Peyer's patch (tissue), 4 donors: ENCODE results near the gene PDCD4. TPM values are rescaled to one million over a fixed set of nuclear protein-coding genes. Genes with fewer than 3 reads are reported as not detected.

ENCODE experiments used
- DNase-seq, 3 donors: peaks; one replicate each; pipeline ENCODE4 v3.0.0-alpha.2; 2017 to 2019
- H3K27ac ChIP-seq, 4 donors: fragments of 200-600 bp; sonication (generic); one replicate each; pipeline ENCODE4 v1.5.1; 2016 to 2019
- H3K27me3 ChIP-seq, 2 donors: fragments of 200-600 bp; sonication (generic); one replicate each; pipeline ENCODE4 v1.5.1; 2019
- H3K36me3 ChIP-seq, 3 donors: fragments of 200-600 bp; sonication (generic); one replicate each; pipeline ENCODE4 v1.5.1; 2016 to 2019
- H3K4me1 ChIP-seq, 4 donors: fragments of 200-600 bp; sonication (generic); one replicate each; pipeline ENCODE4 v1.5.1; 2016 to 2019
- H3K4me3 ChIP-seq, 4 donors: fragments of 200-600 bp; sonication (generic); 1 replicate in 3 of 4; 2 replicates in 1 of 4; pipeline ENCODE4 v1.5.1; 2016 to 2019; ENCODE audit warnings: mild to moderate bottlenecking in 1 of 4
- H3K9me3 ChIP-seq, 4 donors: fragments of 200-600 bp; sonication (generic); one replicate each; pipeline ENCODE4 v1.5.1; 2016 to 2019; ENCODE audit warnings: mild to moderate bottlenecking in 1 of 4
- CTCF ChIP-seq, 6 experiments: fragments of 450-650 bp in 4 of 6; fragments of 200-600 bp in 2 of 6; sonication (generic) in 1 of 6; IDR thresholded peaks; one replicate each; pipeline ENCODE4 v1.5.1; 2017 to 2019; ENCODE audit warnings: antibody characterized with exemption in 6 of 6, mild to moderate bottlenecking in 3 of 6, moderate library complexity in 1 of 6
- POLR2A ChIP-seq, 2 donors: fragments of 450-650 bp; IDR thresholded peaks; one replicate each; pipeline ENCODE4 v1.5.1; 2017; ENCODE audit warnings: antibody characterized with exemption in 2 of 2, mild to moderate bottlenecking in 2 of 2, moderate library complexity in 2 of 2
- total RNA-seq, 4 donors: library from RNA; depleted of rRNA; stranded (reverse); fragments of >200 nt; gene quantifications; one replicate each; pipeline ENCODE4 v1.1.0, GENCODE V29; 2016

Gene PDCD4
- total RNA-seq, 4 donors from 2014 or later, result 301 to 538 (median 330) TPM

- Histone ChIP-seq H3K27ac (no peak overlapping the region), H3K27me3 (no peaks in the 10 kb centered on the region), H3K4me1 (peaks cover 0 to 12% (median 0%) of the 10 kb centered on the region in 4 donors), H3K36me3 (peaks cover 0 to 47% (median 0%) of the 10 kb centered on the region in 3 donors), H3K9me3 (no peaks in the 10 kb centered on the region), H3K4me3 (no peak overlapping the region)
- no peak for DNase-seq
- TF ChIP-seq CTCF (IDR thresholded peaks at IDR 0.05) (no peak), POLR2A (IDR thresholded peaks at IDR 0.05) (no peak)
Measured at GRCh38 chr10:110900983-110901382, 29.3 kb downstream of the PDCD4 start.

- Histone ChIP-seq H3K4me1 (peaks cover 0 to 1% (median 0%) of the 10 kb centered on the region in 4 donors), H3K27ac (no peak overlapping the region), H3K4me3 (no peak overlapping the region), H3K27me3 (no peaks in the 10 kb centered on the region), H3K9me3 (no peaks in the 10 kb centered on the region), H3K36me3 (peaks cover 0 to 35% (median 0%) of the 10 kb centered on the region in 3 donors)
- DNase-seq, result no peak
- TF ChIP-seq CTCF (IDR thresholded peaks at IDR 0.05), result no peak
- no peak for TF ChIP-seq POLR2A (IDR thresholded peaks at IDR 0.05)
Measured at GRCh38 chr10:110901954-110902819, 30.5 kb downstream of the PDCD4 start.

- TF ChIP-seq POLR2A (IDR thresholded peaks at IDR 0.05), result no peak
- no peak for TF ChIP-seq CTCF (IDR thresholded peaks at IDR 0.05)
- Histone ChIP-seq H3K27me3 (no peaks in the 10 kb centered on the region), H3K36me3 (peaks cover 0 to 25% (median 0%) of the 10 kb centered on the region in 3 donors), H3K4me1 (no peaks in the 10 kb centered on the region), H3K4me3 (no peak overlapping the region), H3K27ac (peak overlapping the region in 1 of 4 donors; percentile 15), H3K9me3 (no peaks in the 10 kb centered on the region)
- no peak for DNase-seq
Measured at GRCh38 chr10:110903280-110904278, 31.9 kb downstream of the PDCD4 start.

- Histone ChIP-seq H3K4me1 (no peaks in the 10 kb centered on the region), H3K27ac (no peak overlapping the region), H3K4me3 (no peak overlapping the region), H3K27me3 (no peaks in the 10 kb centered on the region), H3K36me3 (no peaks in the 10 kb centered on the region), H3K9me3 (no peaks in the 10 kb centered on the region)
- TF ChIP-seq CTCF (IDR thresholded peaks at IDR 0.05) (no peak), POLR2A (IDR thresholded peaks at IDR 0.05) (no peak)
- DNase-seq, result no peak
Measured at GRCh38 chr10:110910138-110910537, 38.4 kb downstream of the PDCD4 start.

GRCh38 chr10:110912374-110912773 lies 40.6 kb downstream of the PDCD4 start:
- no peak overlapping the region for H3K27ac ChIP-seq
- H3K4me3 ChIP-seq, result no peak overlapping the region
- H3K27me3 ChIP-seq, result no peaks in the 10 kb centered on the region
- H3K4me1 ChIP-seq, result peaks cover 0 to 1% (median 0%) of the 10 kb centered on the region in 4 donors
- DNase-seq, result no peak
- no peaks in the 10 kb centered on the region for H3K9me3 ChIP-seq
- H3K36me3 ChIP-seq, result no peaks in the 10 kb centered on the region
- TF ChIP-seq CTCF (IDR thresholded peaks at IDR 0.05) (no peak), POLR2A (IDR thresholded peaks at IDR 0.05) (no peak)
